Kasumi-1 (cell line): ENCODE results near the gene MERTK.
"Not testable (repeated sequence)": the region's sequence is repeated elsewhere in the genome, so short reads cannot be mapped to it uniquely, and the experiment has no call there.

ENCODE experiments used
- DNase-seq, 2 experiments: peaks; one replicate each; lab custom pipeline; 2025; lab: John Stamatoyannopoulos, UW

MERTK gene

DNA sequence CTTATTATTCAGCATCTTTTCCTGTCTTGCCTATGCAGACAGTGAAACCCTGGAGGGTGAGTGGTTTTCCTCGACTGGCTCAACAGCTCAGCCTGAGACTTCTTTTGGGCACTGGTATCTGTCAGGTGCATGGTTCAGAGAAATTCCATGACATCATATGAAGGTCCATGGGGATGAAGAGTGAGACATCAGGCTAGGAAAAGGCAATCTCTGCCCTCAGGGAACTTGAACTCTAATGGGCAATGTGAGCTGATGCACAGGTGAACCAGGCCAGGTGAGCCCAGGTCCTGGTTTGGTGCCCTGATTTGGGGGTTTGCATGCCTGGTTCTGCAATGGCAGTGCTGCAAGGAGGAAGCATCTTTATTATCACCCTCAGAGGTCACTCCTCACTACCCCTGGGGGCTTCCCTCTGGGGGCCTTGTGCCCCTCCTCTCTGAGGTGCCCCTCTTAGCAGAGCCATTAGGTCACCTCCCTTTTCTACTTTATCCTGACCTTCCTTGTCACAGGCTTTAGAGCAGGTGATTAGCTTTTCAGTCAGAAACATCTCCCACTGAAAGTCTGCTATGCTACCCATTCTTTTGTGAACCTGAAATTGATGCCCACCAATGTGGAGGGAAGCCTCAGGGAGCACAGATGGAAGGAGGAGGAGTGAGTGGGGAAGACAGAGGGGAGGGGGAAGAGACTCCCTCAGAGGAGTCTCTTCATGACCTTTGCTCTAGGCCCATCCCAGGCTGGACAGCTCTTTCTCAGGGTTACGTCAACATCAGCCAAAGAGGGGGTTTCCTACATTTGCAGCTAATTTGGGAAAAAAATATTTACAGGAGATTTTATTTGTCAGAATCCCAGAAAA is 47.3 kb downstream of the MERTK start:
- DNase-seq: no peak

DNA sequence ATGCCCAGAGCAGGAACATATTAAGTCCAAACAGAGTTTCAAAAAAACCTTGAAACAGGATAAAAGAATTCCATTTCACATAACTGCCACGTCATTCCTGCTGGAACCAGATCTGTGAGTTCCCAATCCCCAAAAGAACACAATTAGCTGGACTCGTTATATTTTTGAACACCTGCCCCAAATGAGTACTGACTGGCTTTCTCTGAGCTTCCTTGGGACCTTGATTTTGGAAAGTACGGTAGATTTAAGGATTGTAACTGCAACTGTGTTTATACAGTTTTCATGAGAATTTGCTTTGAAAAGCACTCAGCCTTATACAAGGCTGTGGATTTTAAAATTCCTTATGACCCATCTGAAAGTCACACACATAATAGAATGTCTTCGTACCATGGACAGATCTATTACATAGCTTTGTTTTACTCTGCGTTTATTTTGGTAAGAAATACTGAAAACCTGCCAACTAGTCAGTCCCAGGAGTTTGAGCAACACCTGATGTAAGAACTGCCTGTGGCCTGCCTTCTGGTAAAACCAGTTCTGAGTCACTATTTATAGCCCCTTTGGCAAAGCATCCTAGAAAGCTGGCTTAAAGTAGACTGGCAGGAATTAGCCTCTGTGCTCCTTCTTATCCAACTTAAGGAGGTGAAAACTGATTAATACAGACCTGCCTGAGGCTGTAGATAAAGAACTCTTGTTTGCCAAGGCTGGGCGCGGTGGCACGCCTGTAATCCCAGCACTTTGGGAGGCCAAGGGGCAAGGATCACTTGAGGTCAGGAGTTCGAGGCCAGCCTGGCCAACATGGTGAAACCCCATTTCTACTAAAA is 48.1 kb downstream of the MERTK start:
- no peak for DNase-seq

DNA sequence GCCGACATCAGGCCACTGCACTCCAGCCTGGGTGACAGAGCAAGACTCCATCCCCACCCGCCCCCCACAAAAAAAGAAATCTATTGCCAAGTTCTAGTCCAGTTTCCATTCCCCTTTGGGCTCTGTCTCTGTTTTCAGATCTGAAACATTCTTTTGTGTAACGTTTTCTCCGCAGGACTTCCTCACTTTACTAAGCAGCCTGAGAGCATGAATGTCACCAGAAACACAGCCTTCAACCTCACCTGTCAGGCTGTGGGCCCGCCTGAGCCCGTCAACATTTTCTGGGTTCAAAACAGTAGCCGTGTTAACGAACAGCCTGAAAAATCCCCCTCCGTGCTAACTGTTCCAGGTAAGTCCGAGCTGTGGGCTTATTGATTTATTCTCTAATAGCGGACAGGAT is 48.8 kb downstream of the MERTK start:
- no peak for DNase-seq

DNA sequence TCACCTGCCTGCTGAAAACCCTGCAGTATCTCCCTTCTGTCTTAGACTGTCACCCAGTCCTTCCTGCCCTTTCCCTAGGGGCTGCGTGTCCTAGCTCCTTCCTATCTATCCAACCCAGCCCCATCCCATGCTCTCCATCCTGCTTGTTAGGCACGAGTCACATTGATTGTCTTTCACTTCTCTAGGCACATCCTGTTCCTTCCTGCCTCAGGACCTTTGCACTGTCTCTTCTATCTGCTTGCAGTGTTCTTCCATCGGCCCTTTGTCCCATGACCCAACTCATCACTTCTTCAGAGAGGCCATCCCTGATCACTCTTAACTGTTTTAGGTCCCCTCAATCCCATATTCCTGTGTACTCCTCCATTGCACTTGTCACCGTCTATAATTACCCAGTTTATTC is 50.4 kb downstream of the MERTK start:
- no peak for DNase-seq

DNA sequence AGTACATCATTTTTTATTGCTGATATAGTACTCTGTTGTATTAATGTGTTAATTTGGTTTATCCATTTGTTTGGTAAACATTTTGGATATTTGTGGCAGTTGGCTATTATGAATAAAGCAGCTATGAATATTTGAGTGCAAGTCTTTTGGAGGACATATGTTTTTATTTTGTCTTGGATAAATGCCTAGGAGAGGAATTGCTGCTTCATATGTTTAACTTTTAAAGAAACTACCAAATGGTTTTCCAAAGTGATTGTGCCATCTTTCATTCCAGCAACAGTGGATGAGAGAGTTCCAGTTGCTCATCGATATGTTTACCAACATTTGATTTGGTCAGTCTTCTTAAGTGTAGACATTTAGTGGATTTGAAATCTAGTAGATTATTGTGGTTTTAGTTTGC is 51.8 kb downstream of the MERTK start:
- no peak for DNase-seq

DNA sequence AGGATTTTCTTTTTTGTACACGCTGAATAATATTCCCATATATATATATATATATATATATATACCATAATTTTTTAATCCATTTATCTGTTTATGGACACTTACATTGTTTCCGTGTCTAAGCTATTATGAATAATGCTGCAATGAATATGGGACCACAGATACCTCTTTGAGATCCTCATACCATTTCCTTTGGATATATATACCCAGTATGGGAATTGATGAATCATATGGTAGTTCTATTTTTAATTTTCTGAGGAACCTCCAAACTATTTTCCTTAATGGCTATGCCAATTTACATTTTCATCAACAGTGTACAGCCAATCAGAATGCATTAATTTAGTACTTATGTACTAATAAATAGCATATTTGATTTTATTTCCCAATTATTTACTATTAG is 53.1 kb downstream of the MERTK start:
- no peak for DNase-seq

DNA sequence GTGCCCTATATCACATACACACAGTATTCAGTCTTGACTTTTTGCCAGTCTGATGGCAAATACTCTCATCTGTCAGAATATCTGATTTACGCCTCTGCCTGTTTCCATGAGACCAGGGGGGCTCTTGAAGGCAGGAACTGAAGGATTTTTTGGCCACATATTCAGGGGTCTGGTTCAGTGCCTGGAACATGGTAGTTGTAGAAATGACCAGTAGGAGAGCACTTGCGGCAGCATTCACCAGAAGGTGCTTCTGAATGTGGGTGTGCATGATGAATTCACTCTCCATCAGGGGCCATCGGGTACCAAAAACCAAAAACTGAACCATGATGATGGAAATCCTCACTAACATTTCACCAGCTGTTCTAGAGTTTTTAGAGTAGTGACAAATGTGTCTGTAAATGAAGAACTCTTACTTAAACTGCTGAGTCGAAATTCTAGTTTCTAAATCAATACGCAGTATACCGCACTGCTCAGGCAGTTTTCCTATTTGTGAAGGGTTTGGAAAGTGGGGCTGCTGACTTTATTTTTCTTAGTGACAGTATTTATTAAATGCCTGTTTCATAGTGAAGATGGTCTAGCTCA is 54.6 kb downstream of the MERTK start:
- no peak for DNase-seq

DNA sequence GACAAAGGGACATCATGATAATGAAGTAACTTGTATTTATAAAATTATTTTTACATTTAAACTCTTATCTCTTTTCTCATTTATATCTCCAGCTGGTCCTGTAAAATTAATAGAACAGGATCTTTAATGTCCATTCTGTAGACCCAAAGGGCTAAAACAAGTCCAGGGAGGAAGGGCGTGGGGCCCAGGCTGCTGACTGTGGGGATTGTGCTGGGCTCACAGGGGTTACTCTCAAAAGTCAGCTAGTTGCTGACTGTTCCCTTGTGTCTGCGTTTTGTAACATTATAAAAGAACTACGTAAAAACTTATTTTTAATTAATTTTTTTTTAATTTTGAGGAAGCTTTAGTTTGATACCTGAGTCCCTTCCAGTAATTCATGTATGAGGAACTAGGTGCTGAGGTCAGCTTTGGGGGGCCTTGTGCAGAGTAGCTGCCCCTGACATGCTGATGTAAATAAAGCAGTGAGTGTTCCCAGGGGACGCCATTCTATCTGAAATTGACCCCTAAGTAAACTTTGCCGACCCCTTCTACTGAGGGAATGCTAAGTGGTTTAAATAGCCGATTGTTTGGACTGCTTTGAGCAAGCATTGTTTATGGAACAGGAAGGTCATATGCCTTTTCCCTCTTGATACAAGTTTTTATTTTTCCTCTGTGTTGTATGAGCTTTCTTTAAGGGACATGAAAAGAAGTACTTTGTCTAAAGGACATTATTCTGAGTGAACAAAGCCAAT is 56.4 kb downstream of the MERTK start:
- DNase-seq: no peak

DNA sequence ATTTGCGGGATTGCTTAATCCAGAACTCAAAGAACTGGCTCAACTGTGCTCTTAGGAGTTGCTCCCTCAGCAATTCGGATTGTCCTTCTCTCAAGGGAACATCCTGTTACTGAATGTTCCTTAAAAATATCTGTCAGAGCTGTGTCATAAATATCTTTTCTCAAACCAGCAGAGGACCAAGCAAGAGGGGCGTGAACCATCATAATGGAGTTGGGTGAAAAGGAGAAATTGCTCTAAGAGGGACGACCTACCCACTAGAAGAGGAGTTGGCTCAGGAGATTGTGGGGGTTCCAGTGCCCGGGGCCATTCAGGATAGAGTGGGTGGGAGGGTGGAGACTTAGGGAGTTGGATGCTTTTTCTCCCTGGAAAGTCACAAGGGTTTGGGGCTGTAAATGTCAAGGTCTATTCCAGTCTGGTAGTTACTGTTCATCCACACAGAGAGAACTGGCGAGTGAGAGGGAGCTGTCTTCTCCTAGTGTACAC is 59.5 kb downstream of the MERTK start:
- DNase-seq: no peak

DNA sequence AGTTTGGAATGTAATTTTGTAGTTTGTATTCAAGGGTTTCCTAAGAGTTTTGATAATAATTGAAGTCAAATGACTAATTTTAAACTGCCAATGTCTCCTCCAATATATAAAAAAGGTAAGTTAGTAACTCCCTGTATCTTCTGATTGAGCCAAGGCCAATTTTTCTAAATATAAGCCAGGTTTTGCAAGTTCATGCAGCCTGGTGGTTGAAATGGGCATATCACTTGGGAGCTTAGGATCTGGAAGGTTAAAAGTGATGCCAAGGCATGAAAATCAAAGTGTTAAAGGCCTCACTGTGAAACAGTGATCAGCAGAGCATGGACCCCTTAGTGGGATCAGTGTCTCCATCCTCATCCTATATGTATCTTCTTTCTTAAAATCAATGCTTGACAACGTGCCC is 60.5 kb downstream of the MERTK start:
- no peak for DNase-seq

DNA sequence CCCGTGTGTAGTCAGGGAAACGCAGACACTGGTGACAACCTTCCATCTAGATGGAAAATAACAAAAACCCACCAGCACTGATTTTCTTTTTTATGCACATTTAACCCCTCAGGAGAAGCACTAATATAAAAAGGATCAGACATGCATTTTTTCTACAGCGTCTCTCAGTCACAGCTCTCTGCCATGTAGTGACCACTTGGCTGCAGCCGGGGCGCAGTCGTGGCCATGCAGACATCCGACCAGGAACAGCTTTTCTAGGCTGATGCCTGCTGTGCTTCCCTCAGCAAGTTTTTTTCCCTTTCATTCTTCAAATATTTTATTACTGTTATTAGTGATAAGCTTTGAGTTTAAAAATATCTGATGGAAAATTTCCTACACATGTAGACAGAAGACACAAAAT is 63.3 kb downstream of the MERTK start:
- DNase-seq: no peak

DNA sequence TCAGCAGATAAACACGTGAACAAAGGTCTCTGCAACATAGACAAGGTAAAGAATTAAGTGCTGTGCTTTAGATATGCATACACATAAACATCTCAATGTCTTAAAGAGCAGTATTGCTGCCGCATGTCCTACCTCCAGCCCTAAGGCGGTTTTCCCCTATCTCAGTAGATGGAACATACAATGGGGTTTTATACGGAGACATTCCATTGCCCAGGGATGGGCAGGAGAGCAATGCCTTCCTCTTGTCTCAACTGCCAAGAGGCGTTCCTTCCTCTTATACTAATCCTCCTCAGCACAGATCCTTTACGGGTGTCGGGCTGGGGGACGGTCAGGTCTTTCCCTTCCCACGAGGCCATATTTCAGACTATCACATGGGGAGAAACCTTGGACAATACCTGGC is 64.7 kb downstream of the MERTK start:
- DNase-seq: not testable (repeated sequence)

DNA sequence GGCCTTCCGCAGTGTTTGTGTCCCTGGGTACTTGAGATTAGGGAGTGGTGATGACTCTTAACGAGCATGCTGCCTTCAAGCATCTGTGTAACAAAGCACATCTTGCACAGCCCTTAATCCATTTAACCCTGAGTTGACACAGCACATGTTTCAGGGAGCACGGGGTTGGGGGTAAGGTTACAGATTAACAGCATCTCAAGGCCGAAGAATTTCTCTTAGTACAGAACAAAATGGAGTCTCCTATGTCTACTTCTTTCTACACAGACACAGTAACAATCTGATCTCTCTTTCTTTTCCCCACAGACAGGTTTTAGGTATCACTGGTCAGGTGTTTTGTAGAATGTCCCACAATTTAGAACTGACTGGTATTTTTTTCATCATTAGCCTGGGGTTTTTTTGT is 65.1 kb downstream of the MERTK start:
- not testable (repeated sequence) for DNase-seq

DNA sequence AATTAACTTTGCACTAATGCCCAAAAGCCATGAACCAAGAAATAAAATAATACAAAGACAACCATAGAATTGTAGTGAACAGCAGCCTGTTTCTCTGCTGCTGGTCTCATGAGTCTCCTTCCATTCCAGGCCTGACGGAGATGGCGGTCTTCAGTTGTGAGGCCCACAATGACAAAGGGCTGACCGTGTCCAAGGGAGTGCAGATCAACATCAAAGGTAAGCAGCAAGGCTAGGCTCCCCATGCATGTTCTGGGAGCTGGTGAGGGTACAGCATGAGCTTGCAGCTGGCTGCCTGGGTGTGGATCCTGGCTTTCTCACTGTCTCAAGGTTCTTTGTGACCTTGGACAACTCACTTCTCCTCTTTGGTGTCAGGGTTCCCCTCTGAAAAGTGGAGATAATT is 66.7 kb downstream of the MERTK start:
- no peak for DNase-seq

DNA sequence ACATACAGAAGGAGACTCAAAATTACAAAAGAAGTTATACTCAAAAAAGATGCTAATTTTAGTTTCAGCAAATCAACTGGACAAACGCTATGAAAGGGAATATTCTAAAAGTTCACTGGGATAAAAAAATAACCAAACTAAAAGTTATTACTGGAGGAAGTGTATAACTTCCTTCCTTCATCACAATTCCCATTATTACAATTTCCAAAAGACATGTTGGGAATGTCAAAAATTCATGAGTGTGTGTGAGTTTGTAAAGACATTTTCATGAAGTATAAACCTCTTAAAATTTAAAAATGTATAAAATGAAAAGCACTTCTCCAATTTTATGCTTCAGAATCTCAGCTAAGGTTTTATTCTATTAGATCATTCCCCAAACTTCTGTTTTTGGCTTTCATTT is 67.8 kb downstream of the MERTK start:
- DNase-seq: no peak

DNA sequence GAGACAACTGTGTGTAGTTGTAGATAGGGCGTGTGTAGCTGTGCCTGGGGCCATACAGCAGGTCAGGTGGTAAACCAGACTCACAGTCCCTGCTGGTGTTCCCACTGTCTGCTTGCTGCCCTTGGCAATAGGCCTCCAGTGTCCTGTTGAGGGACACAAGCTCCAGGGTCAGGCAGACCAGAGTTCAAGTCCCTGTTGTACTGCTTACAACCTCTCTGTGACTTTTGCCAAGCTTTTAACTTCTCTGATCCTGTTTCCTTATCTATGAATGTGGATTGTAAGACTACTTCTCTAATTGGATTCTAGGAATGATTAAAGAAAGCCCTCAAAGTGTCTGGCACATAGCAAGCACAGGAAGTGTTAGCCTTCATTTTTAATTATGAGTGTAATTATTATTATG is 68.6 kb downstream of the MERTK start:
- DNase-seq: no peak

DNA sequence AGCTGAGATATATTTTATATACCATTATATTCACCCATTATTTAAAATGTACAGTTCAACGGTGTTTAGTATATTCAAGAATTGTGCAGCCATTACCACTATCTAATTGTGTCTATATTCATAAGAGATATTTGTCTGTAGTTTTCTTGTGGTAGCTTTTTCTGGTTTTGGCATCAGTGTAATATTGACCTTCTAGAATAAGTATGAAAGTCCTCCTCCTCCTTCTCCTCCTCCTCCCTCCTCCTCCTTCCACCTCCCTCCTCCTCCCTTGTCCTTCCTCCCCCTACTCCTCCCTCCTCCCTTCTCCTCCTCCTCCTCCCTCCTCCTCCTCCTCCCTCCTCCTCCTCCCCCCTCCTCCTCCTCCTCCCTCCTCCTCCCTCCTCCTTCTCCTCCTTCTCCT is 72.0 kb downstream of the MERTK start:
- DNase-seq: no peak

DNA sequence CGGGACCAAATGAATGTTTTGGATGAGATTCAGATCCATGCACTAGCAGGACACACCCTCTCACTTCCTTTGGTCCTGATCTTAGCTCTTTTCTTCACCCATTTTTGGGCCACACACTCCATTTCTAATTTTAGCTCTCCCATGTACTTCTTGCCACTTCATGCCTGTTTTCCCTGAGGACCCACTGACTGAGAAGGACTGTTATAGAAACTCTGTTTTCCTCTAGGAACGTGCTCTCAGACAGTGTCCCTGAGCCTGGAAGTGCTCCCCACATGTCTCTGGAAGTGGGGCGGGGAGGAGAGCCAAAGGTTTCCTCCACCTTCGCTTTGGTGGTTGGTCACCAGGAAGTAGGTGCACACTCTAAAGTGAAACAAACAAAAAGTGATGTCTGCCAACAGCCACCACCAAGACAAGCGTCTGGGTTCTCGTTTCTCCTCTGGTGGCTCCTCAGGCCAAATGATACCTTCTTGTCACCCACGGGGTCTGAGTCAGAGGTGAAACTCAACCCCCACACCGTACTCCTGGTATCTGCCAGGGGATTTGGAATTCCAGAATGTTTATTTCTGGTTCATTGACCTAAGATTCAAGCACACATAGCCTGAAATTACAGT is 74.7 kb downstream of the MERTK start:
- DNase-seq: no peak

DNA sequence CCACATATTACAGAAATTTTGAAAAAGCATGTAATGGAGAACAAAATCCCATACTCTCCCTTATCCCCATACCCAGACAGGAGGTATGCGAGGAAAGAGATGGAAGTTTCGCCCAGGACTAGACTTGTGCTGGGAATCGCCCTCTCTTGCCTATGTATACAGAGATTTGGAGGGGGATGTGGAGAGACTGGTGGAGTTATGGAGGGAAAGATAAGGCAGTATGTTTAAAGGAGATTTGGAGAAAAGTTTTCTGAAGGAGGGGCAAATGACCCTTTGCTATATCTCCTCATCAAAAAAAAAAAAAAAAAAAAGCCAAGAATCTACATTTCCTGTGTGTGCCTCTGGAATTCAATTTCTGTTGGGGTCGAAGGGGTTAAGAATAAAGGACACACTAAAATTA is 75.3 kb downstream of the MERTK start:
- no peak for DNase-seq

DNA sequence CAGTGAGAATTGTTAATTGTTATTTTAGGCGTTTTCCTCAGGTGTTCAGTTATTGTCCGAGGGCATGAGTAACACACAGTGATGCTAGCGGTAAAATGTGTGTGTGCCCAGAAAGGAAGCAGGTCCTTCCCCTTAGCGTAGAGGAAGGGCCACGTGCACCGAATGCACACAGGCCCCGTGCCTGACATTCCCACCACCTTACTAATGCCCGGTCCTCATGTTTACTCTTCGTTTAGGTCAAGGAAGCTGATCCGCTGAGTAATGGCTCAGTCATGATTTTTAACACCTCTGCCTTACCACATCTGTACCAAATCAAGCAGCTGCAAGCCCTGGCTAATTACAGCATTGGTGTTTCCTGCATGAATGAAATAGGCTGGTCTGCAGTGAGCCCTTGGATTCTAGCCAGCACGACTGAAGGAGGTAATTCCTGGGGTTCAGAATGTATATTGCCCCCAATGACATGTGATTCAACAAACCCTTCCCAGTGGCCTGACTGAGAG is 76.7 kb downstream of the MERTK start:
- DNase-seq: no peak

DNA sequence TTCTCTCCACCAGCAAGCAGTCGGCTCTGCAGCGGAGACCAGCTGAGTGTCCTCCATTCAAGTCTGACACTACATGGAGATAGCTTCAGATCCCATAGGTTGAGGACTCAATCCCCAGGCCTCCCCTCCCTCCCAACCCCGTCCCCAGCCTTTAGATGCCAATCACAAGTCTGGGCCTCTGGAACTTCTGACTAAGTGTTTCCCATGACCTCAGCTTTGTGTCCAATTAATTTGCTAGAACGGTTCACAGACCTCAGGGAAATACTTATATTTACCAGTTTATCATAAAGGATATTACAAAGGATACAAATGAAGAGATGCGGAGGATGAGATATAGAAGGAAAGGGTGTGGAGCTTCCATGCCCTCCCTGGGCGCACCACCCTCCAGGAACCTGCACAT is 77.4 kb downstream of the MERTK start:
- DNase-seq: no peak

DNA sequence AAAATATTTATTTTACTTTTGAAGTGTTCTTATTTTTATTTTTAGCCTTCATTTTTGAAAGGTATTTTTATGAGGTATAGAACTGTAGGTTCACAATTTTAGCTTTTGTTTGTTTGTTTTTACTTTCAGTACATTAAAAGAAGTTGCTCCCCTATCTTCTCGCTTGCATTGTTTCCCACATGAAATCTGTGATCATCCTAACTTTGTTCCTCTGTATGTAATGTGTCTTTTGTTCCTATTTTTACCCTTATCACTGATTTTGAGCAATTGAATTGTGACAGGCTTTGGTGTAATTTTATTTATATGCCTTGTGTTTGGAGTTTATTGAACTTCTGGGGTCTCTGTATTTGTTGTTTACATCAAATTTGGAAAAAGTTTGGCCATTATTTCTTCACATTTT is 78.8 kb downstream of the MERTK start:
- DNase-seq: no peak
